K562 (cell line): ENCODE results near the gene FHIT.

Source experiments
- CTCF ChIP-seq, 3 experiments: IDR thresholded peaks in 2 of 3; conservative IDR thresholded peaks in 1 of 3; 2 replicates each; pipeline ENCODE4 v1.5.1; 2011 to 2012; ENCODE audit warnings: low read length in 3 of 3, mild to moderate bottlenecking in 3 of 3, control low read depth in 2 of 3, improper control_type of control experiment in 1 of 3, inconsistent platforms in 1 of 3, low read depth in 1 of 3, mixed read lengths in 1 of 3, moderate library complexity in 1 of 3; ENCODE audit not compliant: insufficient read depth in 2 of 3
- GABPB1 ChIP-seq: sonication (generic); formaldehyde crosslinking; IDR thresholded peaks from 2 replicates; pipeline ENCODE4 v1.8.0; 2022; ENCODE audit warnings: mild to moderate bottlenecking, missing genetic modification reagents
- RFX5 ChIP-seq: IDR thresholded peaks from 2 replicates; pipeline ENCODE4 v1.6.1; 2011; ENCODE audit warnings: low read depth, mild to moderate bottlenecking, improper control_type of control experiment, low read length
- SLC30A9 ChIP-seq: fragments of 250-450 bp; sonication (Bioruptor Pico); IDR thresholded peaks from 2 replicates; pipeline ENCODE4 v1.8.0; 2022; ENCODE audit warnings: mild to moderate bottlenecking, moderate library complexity
- XRCC4 ChIP-seq: IDR thresholded peaks from one replicate; pipeline ENCODE4 v1.6.1; 2011; ENCODE audit not compliant: insufficient read depth, insufficient read length; ENCODE audit errors: extremely low read depth

GRCh38 chr3:61057464-61057863, 193.8 kb downstream of the FHIT start:
- TF ChIP-seq XRCC4 (no peak), RFX5 (no peak), SLC30A9 (CRISPR knock-in tag) (no peak), GABPB1 (CRISPR knock-in tag) (no peak), CTCF (IDR thresholded peaks at IDR 0.05 in 2 of 3, conservative IDR thresholded peaks at IDR 0.05 in 1 of 3; ENCODE audit: insufficient read depth in 2 of 3, low read depth in 1 of 3, low read length in 3 of 3) (no peak)
